Activated gamma-delta T cell (primary cell): ENCODE results near the gene GDNF.
"Not testable (repeated sequence)": the region's sequence is repeated elsewhere in the genome, so short reads cannot be mapped to it uniquely, and the experiment has no call there.

Source experiments
- DNase-seq: peaks from one replicate; lab custom pipeline; 2025; lab: John Stamatoyannopoulos, UW

The GDNF gene

DNA sequence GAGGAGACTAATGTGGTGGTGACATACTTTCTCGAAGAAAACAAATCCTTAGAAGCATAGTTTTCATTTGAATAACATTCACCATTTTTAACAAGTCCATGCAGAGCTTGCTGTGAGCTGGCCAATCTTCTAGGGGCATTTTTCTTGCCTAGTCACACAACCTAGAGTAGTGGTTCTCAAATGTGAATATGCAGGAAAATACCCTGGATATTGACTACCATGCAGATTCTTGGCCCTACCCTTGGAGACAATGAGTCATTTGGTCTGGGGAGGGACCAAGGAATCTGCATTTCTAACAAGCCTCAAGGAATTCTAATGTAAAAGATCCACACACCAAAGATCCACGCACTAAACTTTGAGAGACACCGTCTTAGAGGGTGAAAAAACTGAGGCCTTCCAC is 23.5 kb downstream of the GDNF start:
- DNase-seq, result no peak

- no peak for DNase-seq
Measured at GRCh38 chr5:37815913-37816312, 23.9 kb downstream of the GDNF start.

DNA sequence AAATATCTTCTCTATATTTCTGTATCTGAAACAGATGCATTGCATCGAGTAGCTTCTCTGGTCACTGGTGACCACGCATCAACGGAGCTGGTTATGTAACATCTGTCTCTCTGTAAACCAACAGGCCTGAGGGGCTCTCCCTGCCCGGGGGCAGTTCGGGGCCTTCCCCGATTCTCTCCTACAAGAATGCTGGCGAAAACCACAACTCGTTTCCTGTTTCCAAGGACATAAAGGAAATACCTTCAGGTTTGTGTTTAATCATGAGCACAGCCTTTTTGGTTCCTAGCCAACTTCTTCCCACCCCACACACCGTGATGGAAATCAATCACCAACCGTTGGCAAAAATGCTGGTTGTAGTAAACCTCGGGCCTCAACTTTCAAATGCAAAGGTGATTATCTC is 25.1 kb downstream of the GDNF start:
- no peak for DNase-seq

GRCh38 chr5:37812365-37812764 is 27.5 kb downstream of the GDNF start:
- no peak for DNase-seq

- no peak for DNase-seq
Measured at GRCh38 chr5:37811866-37812265, 28.0 kb downstream of the GDNF start.

DNA sequence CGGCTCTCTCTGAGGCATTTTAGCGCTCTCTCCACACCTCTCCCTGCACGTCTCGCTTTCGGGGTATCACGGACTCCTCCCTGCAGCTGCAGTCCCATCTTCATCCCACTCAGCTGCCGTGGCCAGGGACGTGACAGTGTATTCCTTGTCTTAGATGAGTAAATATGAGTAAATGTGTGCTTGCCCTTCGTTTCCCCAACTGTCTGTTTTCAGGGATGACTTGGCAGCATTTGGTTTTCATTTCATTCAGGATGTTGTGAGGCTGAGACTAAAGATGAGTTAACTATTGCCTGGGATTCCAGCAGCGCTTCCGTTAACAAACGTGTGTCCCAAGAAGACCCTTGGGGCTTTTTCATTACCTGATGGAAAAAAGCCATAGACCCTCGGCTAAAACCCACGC is 29.5 kb downstream of the GDNF start:
- DNase-seq, result no peak

DNA sequence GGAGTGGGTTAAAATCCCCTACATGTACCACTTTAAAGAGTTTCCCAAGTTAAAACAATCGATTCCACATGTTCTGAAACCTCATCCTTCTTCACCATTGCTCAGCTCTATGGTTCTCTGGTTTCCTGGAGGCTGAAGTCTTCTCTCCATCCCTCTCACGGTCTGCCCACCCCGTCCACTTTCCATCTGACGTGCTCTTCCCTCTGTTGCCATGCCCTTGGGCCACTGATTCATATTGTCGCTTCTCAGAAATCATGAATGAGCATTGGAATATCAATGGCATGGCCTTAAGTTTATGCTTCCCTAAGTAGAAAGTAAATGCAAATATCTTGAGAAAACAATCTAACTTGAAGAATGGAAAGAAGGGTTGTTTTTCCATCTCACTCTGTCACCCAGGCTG is 30.9 kb downstream of the GDNF start:
- DNase-seq, result no peak

GRCh38 chr5:37807621-37808301 is 32.1 kb downstream of the GDNF start:
- no peak for DNase-seq

GRCh38 chr5:37807015-37807414 is 32.8 kb downstream of the GDNF start:
- no peak for DNase-seq

DNA sequence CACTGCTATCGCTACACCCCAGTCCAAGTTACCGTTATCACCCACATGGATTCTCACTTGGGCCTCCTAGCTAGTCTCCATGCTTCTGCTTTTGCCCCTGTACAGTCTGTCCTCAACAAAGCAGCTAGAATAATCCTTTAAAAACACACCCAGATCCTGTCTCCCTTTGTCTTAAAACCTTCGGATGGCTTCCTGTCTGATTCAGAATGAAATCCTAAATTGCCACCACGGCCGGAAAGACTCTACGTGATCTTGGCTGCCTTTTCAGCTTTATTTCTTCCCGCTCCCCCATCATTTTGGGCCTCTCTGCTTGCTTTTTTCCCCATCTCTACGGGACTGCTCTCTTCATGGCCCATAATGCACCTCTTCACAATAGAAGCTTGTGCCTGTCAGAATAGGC is 33.4 kb downstream of the GDNF start:
- no peak for DNase-seq

GRCh38 chr5:37806016-37806415 is 33.8 kb downstream of the GDNF start:
- no peak for DNase-seq

DNA sequence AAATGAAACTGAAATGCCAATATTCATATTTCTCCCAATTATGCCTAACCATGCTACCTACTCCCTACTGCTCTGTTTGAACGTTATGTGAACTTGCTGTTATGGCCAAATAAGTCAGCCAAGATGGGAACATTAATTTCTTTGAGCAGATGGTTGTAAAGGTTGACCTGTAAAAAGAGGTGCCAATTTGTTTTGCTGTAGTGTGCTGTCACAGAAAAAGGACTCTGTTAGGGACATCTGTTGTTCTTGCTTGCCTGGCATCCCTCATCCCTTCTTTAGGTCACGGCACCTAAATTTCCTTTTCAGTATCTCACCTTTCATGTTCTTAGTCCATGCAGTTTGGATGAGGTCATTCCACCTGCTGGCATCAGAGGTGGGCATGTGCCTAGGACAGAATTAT is 35.4 kb downstream of the GDNF start:
- DNase-seq, result no peak

DNA sequence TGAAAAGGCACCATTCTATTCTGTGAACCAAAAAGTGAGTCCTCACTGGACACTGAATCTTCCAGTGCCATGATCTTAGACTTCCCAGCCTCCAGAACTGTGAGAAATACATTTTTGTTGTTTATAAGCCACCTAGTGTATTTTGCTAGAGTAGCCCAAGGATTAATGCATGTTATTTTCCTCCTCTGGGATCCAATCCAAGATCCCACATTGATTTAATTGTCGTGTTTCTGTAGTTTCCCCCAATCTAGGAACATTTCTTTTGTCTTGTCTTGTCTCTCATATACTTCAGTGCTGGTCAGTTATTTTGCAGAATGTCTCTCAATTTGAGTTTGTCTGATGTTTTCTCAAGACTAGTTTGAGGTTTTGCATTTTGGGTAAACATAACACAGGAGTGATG is 36.4 kb downstream of the GDNF start:
- DNase-seq, result no peak

DNA sequence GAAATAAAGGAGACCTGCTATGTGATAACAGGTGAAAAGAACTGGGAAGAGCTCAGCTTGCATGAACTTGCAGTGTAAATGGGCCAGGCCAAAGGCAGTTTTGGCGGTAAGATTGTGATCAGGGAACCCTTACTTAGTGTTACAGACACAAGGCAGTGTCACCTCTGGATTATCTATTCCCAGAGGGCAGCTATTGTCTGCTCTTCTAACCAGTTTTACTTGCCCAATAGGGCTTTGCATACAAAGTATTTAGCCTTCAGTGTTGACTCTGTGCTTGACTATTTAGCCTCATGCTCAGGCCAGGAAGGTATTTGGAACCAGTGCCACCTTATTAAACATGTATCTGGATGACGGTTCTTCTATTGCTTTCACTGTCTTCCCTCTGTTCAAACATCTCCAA is 38.3 kb downstream of the GDNF start:
- DNase-seq, result no peak

DNA sequence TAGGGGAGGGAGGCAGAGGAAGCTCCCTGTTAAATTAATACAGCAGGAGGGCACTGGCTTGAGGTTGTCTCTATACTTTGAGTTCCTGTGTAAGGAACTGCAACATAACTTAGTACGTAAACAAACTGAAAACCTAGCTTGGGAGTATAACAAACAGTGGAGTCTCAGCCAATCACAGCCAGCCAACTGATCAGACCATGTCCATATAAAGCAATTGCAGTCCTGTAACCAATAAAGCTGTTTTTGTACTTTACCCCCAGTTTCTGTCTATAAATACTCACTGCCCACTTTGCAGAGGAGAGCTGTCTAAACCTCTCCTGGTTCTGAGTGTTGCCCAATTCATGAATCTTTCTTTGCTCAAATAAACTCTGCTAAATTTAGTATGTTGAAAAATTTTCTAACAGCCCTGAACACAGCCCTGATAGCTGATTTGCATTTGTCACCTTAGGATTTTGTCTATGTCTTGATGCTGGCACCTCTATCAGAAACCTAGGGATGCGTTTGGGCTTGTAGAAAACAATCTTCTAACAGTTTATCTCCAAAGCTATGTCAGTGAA is 39.9 kb downstream of the GDNF start:
- no peak for DNase-seq

- not testable (repeated sequence) for DNase-seq
Measured at GRCh38 chr5:37796435-37796834, 43.4 kb downstream of the GDNF start.

DNA sequence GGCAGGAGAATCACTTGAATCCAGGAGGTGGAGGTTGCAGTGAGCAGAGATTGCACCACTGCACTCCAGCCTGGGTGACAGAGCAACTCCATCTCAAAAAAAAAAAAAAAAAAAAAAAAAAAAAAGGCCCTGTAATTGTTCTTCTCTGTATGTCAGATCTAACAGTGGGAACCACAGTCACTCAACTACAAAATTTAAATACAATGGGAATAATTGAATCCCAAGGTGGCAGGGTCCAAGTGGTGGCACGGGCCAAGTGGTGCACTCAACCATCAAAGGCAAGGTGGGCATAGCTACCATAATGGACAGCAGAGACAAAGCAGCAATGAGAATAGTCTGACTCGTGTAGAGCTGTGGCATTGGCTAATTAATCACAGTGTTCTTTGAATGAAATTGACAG is 44.5 kb downstream of the GDNF start:
- not testable (repeated sequence) for DNase-seq

GRCh38 chr5:37792975-37793631 is 46.7 kb downstream of the GDNF start:
- DNase-seq, result no peak

DNA sequence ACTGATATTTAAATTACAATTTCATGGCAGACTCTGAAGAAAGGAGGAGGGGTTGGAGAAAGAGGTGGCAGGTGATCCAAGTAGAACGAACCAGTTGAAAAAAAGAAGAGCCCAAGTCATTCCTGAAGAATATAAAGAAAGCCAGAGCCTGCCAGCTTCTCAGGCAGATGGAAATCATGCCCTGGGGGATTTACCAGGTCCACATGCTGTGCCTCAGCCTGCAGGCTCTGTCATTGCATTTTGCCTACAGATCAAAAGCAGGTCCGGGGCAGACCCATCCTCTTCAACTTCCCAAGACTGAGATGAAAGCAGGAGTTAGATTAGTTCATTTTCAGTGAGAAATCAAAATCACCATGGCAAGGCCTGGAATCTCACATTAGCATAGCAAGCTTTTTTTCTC is 48.5 kb downstream of the GDNF start:
- DNase-seq, result no peak

DNA sequence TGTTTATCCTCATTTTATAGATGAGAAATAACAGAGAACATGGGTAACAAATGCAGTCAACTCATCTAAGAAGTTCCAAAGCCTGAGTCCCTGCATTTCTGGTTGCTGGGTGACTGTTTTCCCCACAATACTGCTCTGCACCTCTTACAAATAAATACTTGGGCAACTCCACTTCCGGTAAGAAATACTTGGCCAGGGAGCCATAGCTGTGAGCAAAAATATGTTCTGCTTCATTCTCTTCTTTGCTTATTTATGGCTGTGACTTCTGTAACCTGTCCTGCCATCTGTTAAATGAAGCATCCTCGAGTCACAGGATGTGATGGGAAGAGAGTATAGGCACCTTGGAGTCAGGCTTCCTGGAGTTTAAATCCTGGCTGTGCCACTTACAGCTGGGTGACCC is 49.9 kb downstream of the GDNF start:
- DNase-seq, result no peak

- no peak for DNase-seq
Measured at GRCh38 chr5:37787742-37788141, 52.1 kb downstream of the GDNF start.

DNA sequence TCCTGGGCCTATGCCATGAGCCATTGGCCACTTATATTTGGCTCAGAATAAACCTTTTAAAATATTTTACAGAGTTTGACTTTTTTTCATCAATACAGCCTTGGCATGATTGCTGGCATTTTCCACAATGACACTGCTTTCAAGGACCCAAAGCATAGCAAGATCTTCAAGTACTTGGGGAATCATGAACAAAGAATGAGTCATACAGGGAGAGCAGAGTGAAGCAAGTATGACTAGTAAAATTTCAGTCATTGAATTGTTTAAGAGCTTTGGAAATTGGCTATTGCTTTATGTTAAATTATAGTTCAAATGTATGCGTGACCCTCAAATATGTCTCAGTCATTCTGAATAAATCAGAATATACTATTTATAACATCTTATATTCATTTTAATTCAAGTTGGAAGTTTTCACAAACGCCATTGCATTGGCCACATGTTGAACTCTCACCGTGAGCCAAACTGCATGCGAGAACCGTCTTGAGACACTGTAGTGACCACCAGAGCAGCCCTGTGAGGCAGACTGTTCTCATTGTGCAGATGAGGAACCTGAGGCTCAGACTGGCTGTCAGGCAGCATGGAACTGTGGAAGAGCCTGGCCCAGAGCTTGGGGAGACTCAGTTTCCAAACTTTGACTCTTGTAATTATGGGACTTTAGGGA is 52.9 kb downstream of the GDNF start:
- DNase-seq, result no peak

GRCh38 chr5:37786416-37786815 is 53.4 kb downstream of the GDNF start:
- no peak for DNase-seq
